Measurements from ENCODE around the gene MBP. TPM values are rescaled to one million over a fixed set of nuclear protein-coding genes. Genes with fewer than 3 reads are reported as not detected.

The MBP gene
- total and polyA plus RNA-seq, 2 donors (not counting 3 experiments of a cell fraction or from before 2014, with no cell fraction given) = 1.7 to 2.3 TPM

DNA sequence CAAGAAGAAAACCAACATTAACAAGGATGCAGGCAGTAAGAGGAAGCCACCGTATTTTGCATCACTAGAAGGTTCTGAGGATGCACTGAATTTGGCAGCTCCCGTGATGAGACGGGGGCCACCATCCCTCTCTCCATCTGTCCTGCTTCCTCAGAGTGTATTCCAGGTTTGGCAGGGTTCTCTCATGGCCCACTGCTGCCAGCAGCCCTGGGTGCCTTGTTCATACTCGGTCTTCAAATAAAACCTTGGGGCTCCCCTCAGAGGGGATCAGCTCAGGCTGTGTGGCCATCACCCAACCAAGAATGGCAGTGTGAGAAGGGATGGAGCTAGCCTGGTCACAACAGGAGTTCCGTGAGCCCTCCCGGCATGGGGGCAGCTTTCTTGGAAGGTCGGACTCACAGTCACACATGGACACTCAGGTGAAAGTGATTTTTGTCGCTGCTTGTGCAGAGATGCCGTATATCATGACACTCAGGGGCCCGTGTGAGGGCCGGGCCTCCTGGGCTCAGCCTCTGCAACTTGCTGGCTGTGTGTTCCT, 12.8 kb upstream of the MBP start:
- TF ChIP-seq POLR2A (IDR thresholded peaks at IDR 0.05; ENCODE audit: low read depth, low read length) = no peak
- no peak for TF ChIP-seq JUN (IDR thresholded peaks at IDR 0.05; ENCODE audit: borderline replicate concordance, insufficient read depth, insufficient read length, low read depth)
- TF ChIP-seq GATA2 (IDR thresholded peaks at IDR 0.05; ENCODE audit: insufficient read depth, insufficient read length, low read depth, low read length) = no peak
- TF ChIP-seq, protein P1, sequence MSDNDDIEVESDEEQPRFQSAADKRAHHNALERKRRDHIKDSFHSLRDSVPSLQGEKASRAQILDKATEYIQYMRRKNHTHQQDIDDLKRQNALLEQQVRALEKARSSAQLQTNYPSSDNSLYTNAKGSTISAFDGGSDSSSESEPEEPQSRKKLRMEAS (IDR thresholded peaks at IDR 0.05; ENCODE audit: insufficient read depth, insufficient read length) = no peak
- no peak for TF ChIP-seq POLR2AphosphoS5 (IDR thresholded peaks at IDR 0.05; ENCODE audit: insufficient read depth, low read depth, low read length)
- TF ChIP-seq EZH2 (IDR thresholded peaks at IDR 0.05; ENCODE audit: borderline replicate concordance, low read depth, low read length, severe bottlenecking) = no peak
- no peak for TF ChIP-seq FOS (IDR thresholded peaks at IDR 0.05; ENCODE audit: borderline replicate concordance, insufficient read depth, low read length)
- TF ChIP-seq MYC (IDR thresholded peaks at IDR 0.05; ENCODE audit: low read depth, low read length) = no peak
- TF ChIP-seq, protein P2, sequence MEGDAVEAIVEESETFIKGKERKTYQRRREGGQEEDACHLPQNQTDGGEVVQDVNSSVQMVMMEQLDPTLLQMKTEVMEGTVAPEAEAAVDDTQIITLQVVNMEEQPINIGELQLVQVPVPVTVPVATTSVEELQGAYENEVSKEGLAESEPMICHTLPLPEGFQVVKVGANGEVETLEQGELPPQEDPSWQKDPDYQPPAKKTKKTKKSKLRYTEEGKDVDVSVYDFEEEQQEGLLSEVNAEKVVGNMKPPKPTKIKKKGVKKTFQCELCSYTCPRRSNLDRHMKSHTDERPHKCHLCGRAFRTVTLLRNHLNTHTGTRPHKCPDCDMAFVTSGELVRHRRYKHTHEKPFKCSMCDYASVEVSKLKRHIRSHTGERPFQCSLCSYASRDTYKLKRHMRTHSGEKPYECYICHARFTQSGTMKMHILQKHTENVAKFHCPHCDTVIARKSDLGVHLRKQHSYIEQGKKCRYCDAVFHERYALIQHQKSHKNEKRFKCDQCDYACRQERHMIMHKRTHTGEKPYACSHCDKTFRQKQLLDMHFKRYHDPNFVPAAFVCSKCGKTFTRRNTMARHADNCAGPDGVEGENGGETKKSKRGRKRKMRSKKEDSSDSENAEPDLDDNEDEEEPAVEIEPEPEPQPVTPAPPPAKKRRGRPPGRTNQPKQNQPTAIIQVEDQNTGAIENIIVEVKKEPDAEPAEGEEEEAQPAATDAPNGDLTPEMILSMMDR (IDR thresholded peaks at IDR 0.05; ENCODE audit: extremely low read depth in 1 of 2, insufficient read depth in 1 of 2, low read depth in 1 of 2, low read length in 2 of 2) = no peak
- Histone ChIP-seq H3K4me3 (replicated peaks in 1 of 3; ENCODE audit: insufficient read depth in 1 of 3, low read depth in 1 of 3, low read length in 3 of 3) (no peak overlapping the region), H4K20me1 (replicated peaks; ENCODE audit: control insufficient read depth, extremely low read depth, insufficient read depth, low read length) (no peaks in the 10 kb centered on the region), H3K79me2 (ENCODE audit: control insufficient read depth, insufficient read depth, low read length) (no peaks in the 10 kb centered on the region), H3K4me1 (ENCODE audit: control insufficient read depth, extremely low read depth, insufficient read depth, low read length) (peaks cover 5% of the 10 kb centered on the region), H3K9me1 (replicated peaks; ENCODE audit: control insufficient read depth, extremely low read depth, insufficient read depth, low read length) (no peaks in the 10 kb centered on the region), H2AFZ (ENCODE audit: low read depth, low read length) (no peak overlapping the region), H3K27me3 (ENCODE audit: control insufficient read depth in 2 of 2, insufficient read depth in 2 of 2, low read length in 2 of 2) (no peaks in the 10 kb centered on the region), H3K36me3 (ENCODE audit: control insufficient read depth in 2 of 2, extremely low read depth in 1 of 2, insufficient read depth in 2 of 2, low read length in 2 of 2) (no peaks in the 10 kb centered on the region), H3K9me3 (replicated peaks; ENCODE audit: control insufficient read depth, insufficient read depth, low read length) (no peaks in the 10 kb centered on the region), H3K27ac (ENCODE audit: insufficient read depth, low read depth, low read length) (no peak overlapping the region), H3K4me2 (ENCODE audit: insufficient read depth, low read length) (no peak overlapping the region), H3K9ac (replicated peaks; ENCODE audit: extremely low read depth, insufficient read depth, low read length) (no peak overlapping the region)
- FAIRE-seq (no peak), DNase-seq (ENCODE audit: low read depth, low spot score) (no peak)
- CTCF ChIA-PET = interaction anchor here (1.6 kb wide), 1 partner anchor 62 kb away, joined by 4 read pairs; no protein-coding TSS in a partner anchor
- intact Hi-C loops (cut with micrococcal nuclease) (no loop called here), dilution Hi-C loops (cut with MboI; ENCODE audit: extremely low pct_ligation_motif_present, low sequenced_read_pairs) (no loop called here)
- no TSS peak for BruUV-seq (replicated peaks)
- POLR2A ChIA-PET = no interaction called here

All from endothelial cell of umbilical vein (primary cell).